Kidney capillary endothelial cell (primary cell): Measurements from ENCODE around the gene DRC7.
"Not testable (repeated sequence)": the region's sequence is repeated elsewhere in the genome, so short reads cannot be mapped to it uniquely, and the experiment has no call there.

ENCODE experiments used
- DNase-seq: peaks from one replicate; pipeline ENCODE4 v3.0.0-alpha.2; 2018; ENCODE audit warnings: low spot score

DRC7 gene

GRCh38 chr16:57693550-57693949 lies 1.1 kb upstream of the DRC7 start:
- DNase-seq: no peak

DNA sequence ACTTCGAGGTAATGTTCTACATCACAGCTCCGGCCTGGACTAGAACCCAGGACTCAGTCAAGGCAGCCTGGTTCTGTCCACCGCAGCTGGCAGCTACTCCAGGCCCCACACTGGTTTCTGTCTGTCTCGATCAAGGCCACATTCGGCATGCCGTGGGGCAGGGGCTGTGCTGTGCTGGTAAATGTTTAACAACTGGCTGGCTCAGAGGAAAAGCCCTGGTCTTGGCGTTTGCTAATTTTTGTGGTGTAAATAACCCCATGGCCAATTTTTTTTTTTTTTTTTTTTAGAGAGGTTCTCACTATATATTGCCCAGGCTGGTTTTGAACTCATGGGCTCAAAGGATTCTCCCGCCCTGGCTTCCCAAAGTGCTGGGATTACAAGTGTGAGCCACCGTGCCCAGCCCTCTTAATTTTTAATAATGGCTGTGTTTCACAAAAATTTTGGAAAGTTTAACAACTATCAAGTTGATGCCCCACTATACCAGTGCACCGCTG lies 328 bp upstream of the DRC7 start:
- DNase-seq: no peak

GRCh38 chr16:57695680-57696069 lies 1.1 kb downstream of the DRC7 start:
- no peak for DNase-seq

DNA sequence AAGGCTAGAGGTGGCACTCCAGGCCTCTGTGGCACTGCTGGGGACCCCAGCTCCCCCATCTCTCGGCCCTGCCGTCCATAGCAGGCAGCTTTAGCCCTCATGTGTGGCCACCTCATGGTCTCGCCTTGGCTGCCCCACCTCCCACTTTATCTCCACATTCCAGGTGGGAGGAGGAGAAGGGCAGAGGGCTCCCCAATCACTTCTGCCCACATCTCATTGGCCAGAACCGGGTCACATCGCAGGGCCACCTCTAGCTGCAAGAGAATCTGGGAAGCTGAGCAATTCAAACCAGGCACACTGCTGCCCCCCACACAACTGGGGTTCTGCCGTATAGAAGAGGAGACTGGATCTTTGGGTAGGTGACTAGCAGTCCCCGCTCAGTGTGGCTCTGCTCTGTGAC lies 1.6 kb downstream of the DRC7 start:
- no peak for DNase-seq

- DNase-seq: no peak
Observed at GRCh38 chr16:57697896-57698537, 3.4 kb downstream of the DRC7 start.

GRCh38 chr16:57698812-57699405 lies 4.3 kb downstream of the DRC7 start:
- DNase-seq: no peak

- no peak for DNase-seq
Observed at GRCh38 chr16:57699481-57699880, 4.9 kb downstream of the DRC7 start.

DNA sequence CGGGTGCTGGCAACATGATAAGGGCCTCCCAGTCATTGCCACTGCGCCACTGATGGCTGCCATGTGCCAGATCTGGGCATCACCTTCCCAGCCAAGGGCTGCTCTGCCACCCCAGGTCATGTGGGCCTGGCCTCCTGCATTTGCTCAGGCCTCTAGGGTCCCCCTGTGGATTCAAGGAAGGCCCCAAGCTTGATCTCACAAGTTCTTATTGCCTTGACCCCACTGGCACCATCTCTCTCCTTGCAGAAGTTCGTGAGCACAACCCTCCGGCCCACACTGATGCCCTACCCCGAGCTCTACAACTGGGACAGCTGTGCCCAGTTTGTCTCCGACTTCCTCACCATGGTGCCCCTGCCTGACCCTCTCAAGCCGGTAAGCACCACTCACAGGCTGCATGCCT lies 5.3 kb downstream of the DRC7 start:
- DNase-seq: no peak

DNA sequence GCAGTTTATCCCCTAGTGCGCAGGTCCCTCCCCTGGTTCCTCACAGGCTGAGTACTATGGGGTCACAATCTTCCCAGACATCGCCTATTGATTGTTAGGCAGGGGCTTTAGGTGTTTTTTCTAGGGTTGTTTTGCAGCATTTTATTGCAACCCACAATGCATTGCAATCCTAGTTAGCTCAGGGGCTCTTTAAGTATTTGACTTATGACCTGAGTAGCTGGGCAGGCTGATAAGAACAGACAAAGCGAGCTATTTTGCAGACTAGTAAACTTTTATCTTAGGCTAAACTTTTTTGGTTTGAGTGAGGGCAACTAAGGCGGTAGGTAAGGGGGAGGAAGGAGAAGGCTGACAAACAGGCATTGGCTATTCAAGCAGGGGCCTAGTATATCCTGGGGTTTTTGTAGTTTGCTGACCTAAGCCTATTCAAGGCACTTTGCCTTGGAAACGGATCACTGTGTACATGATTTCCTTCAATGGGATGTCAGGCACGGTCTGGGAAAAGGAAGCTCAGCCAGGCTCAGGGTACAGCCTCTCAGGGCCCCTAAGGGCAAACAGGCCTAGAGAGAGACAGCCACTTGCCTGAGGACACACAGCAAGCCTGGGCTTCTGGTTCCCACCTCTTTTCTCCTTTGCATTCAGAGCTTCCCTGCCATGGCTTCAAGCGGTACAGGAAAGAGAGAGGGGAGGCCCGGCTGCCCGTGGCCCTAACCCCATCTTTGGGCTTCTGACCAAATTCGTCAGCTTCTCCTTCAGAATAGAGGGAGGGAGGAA lies 6.4 kb downstream of the DRC7 start:
- no peak for DNase-seq

- DNase-seq: no peak
Observed at GRCh38 chr16:57701759-57702371, 7.3 kb downstream of the DRC7 start.

DNA sequence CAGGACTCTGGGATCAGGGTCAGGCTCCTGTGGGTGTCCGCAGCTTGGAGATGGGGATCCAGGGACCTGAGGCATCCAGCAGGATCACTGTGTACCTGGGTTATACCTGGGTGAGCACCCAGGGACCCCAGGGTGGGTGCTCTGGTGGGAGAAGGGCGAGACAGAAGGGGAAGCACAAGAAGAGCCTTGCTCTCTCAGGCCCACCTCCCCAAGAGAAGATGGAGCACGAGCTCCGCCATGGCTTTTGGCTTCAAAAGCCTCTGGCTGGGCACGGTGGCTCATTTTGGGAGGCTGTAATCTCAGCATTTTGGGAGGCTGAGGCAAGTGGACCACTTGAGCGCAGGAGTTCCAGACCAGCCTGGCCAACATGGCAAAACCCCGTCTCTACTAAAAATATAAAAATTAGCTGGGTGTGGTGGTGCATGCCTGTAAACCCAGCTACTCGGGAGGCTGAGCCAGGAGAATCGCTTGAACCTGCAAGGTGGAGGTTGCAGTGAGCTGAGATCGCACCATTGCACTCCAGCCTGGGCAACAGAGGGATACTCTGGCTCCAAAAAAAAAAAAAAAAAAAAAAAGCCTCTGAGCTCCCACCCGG lies 8.9 kb downstream of the DRC7 start:
- no peak for DNase-seq

- no peak for DNase-seq
Observed at GRCh38 chr16:57704011-57704904, 9.7 kb downstream of the DRC7 start.

- no peak for DNase-seq
Observed at GRCh38 chr16:57704905-57705852, 10.6 kb downstream of the DRC7 start.

DNA sequence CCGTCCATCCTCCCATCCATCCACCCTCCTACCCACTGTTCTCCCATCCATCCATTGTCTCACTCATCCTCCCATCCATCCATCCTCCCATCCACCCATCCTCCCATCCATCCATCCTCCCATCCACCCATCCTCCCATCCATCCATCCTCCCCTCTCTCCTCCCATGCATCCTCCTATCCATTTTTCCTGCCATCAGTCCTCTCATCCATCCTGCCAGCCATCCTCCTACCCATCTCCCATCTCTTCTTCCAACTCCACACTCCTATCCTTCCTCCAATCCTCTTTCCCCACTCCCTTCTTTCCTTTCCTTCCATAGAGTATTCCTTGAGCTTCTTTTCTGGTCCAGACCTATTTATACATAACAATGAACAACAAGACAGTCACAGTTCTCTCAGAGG lies 12.1 kb downstream of the DRC7 start:
- DNase-seq: no peak

- no peak for DNase-seq
Observed at GRCh38 chr16:57707331-57707730, 12.7 kb downstream of the DRC7 start.

DNA sequence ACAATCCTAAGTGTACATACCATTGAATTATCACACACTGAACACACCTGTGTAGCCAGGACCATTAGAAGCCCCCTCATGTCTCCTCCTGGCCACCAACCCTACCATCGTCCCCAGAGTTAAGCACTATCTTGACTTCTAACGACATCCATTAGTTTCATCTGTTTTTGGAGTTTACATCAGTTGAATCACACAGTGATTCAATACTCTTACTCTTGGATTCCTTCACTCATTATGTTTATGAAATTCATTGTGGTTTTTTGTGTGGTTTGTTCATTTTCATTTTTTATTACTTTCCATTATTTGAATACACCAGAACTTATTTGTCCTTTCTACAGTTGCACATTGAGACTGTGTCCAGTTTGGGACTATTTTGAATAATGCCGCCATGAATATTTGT lies 13.6 kb downstream of the DRC7 start:
- no peak for DNase-seq

- DNase-seq: no peak
Observed at GRCh38 chr16:57709663-57710062, 15.1 kb downstream of the DRC7 start.

DNA sequence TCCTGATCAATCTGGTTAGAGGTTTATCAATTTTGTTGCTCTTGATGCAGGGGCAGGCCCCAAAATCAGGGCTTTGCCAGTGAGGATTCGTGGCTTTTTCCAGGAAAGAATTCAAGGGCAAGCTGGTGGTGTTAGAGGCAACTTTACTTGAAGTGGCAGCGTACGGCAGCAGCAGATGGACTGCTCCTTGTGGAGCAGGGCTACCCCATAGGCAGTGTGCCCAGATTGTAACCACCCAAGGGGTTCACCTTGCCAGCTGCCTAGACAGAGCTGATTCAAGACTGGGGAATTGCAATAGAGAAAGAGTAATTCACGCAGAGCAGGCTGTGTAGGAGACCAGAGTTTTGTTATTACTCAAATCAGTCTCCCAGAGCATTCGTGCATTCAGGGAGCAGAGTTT lies 16.7 kb downstream of the DRC7 start:
- DNase-seq: no peak

DNA sequence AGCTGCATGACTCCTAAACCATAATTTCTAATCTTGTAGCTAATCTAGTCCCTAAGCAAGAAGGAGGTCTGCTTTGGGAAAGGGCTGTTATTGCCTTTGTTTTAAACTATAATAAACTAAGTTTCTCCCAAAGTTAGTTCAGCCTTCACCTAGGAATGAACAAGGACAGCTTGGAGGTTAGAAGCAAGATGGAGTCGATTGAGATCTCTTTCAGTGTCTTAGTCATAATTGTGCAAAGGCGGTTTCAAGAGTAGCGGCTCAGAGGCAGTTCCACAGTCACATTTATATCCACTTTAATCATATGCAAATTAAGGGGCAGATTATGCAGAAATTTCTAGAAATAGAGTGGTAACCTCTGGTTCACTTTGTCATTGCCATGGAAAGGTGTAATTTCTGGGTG lies 17.4 kb downstream of the DRC7 start:
- no peak for DNase-seq

DNA sequence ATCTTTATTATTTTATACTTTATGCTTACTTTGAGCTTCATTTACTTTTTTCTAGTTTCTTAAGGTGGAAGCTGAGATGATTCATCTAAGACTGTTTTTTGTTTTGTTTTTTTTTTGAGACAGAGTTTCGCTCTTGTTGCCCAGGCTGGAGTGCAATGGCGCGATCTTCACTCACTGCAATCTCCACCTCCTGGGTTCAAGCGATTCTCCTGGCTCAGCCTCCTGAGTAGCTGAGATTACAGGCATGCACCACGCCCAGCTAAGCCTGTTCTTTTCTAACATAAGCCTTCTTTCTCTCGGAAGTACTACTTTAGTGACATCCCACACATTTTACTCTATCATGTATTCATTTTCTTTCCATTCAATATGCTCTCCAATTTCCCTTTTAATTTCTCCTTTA lies 18.0 kb downstream of the DRC7 start:
- not testable (repeated sequence) for DNase-seq
